Activated CD8-positive, alpha-beta memory T cell treated with anti-CD3 and anti-CD28 coated beads for 24 hours (primary cell): ENCODE data around the gene JMJD7.

Source experiments
- DNase-seq: peaks from one replicate; pipeline ENCODE4 v3.0.0-alpha.2; 2020

JMJD7 gene

GRCh38 chr15:41848631-41849030, 20.7 kb downstream of the JMJD7 start:
- DNase-seq = no peak

GRCh38 chr15:41849204-41849603, 21.3 kb downstream of the JMJD7 start:
- no peak for DNase-seq

- no peak for DNase-seq
Measured at GRCh38 chr15:41849861-41850260, 22.0 kb downstream of the JMJD7 start.

- DNase-seq = no peak
Measured at GRCh38 chr15:41850482-41851166, 22.7 kb downstream of the JMJD7 start.

- no peak for DNase-seq
Measured at GRCh38 chr15:41851167-41851523, 23.3 kb downstream of the JMJD7 start.

- no peak for DNase-seq
Measured at GRCh38 chr15:41851755-41852370, 24.0 kb downstream of the JMJD7 start.

- no peak for DNase-seq
Measured at GRCh38 chr15:41852736-41853590, 25.1 kb downstream of the JMJD7 start.

GRCh38 chr15:41853831-41854230, 25.9 kb downstream of the JMJD7 start:
- DNase-seq = no peak

GRCh38 chr15:41854443-41854842, 26.6 kb downstream of the JMJD7 start:
- DNase-seq = no peak

GRCh38 chr15:41855261-41855961, 27.5 kb downstream of the JMJD7 start:
- DNase-seq = no peak

- no peak for DNase-seq
Measured at GRCh38 chr15:41856262-41856661, 28.4 kb downstream of the JMJD7 start.

GRCh38 chr15:41856716-41857115, 28.8 kb downstream of the JMJD7 start:
- no peak for DNase-seq

- no peak for DNase-seq
Measured at GRCh38 chr15:41857316-41857715, 29.4 kb downstream of the JMJD7 start.

- DNase-seq = no peak
Measured at GRCh38 chr15:41858756-41859155, 30.9 kb downstream of the JMJD7 start.

- DNase-seq = no peak
Measured at GRCh38 chr15:41860049-41860828, 32.3 kb downstream of the JMJD7 start.

- no peak for DNase-seq
Measured at GRCh38 chr15:41861736-41862356, 34.0 kb downstream of the JMJD7 start.

- no peak for DNase-seq
Measured at GRCh38 chr15:41862515-41863116, 34.7 kb downstream of the JMJD7 start.

- no peak for DNase-seq
Measured at GRCh38 chr15:41865490-41866055, 37.7 kb downstream of the JMJD7 start.

GRCh38 chr15:41866263-41866703, 38.4 kb downstream of the JMJD7 start:
- no peak for DNase-seq

GRCh38 chr15:41866872-41867579, 39.1 kb downstream of the JMJD7 start:
- no peak for DNase-seq
